Activated naive CD4-positive, alpha-beta T cell treated with anti-CD3 and anti-CD28 coated beads, Interleukin-2, amount 50 U/mL, for 24 hours (primary cell): ENCODE results near the gene TP73.
"Not testable (repeated sequence)": the region's sequence is repeated elsewhere in the genome, so short reads cannot be mapped to it uniquely, and the experiment has no call there.

Experiments
- H3K27ac Mint-ChIP-seq: one replicate; pipeline ENCODE4 v1.8.0; 2021; ENCODE audit warnings: mild to moderate bottlenecking, mixed read lengths
- H3K27me3 Mint-ChIP-seq: one replicate; pipeline ENCODE4 v1.8.0; 2021; ENCODE audit warnings: mixed read lengths
- H3K36me3 Mint-ChIP-seq: one replicate; pipeline ENCODE4 v1.8.0; 2021; ENCODE audit warnings: mixed read lengths
- H3K4me1 Mint-ChIP-seq: one replicate; pipeline ENCODE4 v1.8.0; 2021; ENCODE audit warnings: mixed read lengths
- H3K4me3 Mint-ChIP-seq: one replicate; pipeline ENCODE4 v1.8.0; 2021; ENCODE audit warnings: mild to moderate bottlenecking, mixed read lengths
- H3K9me3 Mint-ChIP-seq: one replicate; pipeline ENCODE4 v1.8.0; 2021; ENCODE audit warnings: mixed read lengths

TP73 gene

GRCh38 chr1:3718764-3719163 lies 66.4 kb downstream of the TP73 start:
- Mint-ChIP-seq H3K4me3 (no peak overlapping the region), H3K9me3 (no peaks in the 10 kb centered on the region), H3K4me1 (peaks cover 8% of the 10 kb centered on the region), H3K27ac (no peak overlapping the region), H3K27me3 (no peaks in the 10 kb centered on the region), H3K36me3 (no peaks in the 10 kb centered on the region)

GRCh38 chr1:3721955-3722465 lies 69.7 kb downstream of the TP73 start:
- Mint-ChIP-seq H3K27ac (no peak overlapping the region), H3K4me1 (peaks cover 8% of the 10 kb centered on the region), H3K27me3 (no peaks in the 10 kb centered on the region), H3K9me3 (no peaks in the 10 kb centered on the region), H3K4me3 (no peak overlapping the region), H3K36me3 (no peaks in the 10 kb centered on the region)

GRCh38 chr1:3722846-3723245 lies 70.5 kb downstream of the TP73 start:
- no peaks in the 10 kb centered on the region for H3K9me3 Mint-ChIP-seq
- H3K36me3 Mint-ChIP-seq = no peaks in the 10 kb centered on the region
- H3K4me3 Mint-ChIP-seq = no peak overlapping the region
- H3K27ac Mint-ChIP-seq = no peak overlapping the region
- H3K27me3 Mint-ChIP-seq = no peaks in the 10 kb centered on the region
- H3K4me1 Mint-ChIP-seq = peaks cover 8% of the 10 kb centered on the region

GRCh38 chr1:3724416-3725030 lies 72.2 kb downstream of the TP73 start:
- H3K9me3 Mint-ChIP-seq, H3K27me3 Mint-ChIP-seq, H3K36me3 Mint-ChIP-seq, H3K4me1 Mint-ChIP-seq, H3K27ac Mint-ChIP-seq, H3K4me3 Mint-ChIP-seq: not testable (repeated sequence)

- Mint-ChIP-seq H3K4me1 (peaks cover 4% of the 10 kb centered on the region), H3K9me3 (no peaks in the 10 kb centered on the region), H3K36me3 (no peaks in the 10 kb centered on the region), H3K27ac (no peak overlapping the region), H3K4me3 (no peak overlapping the region), H3K27me3 (peaks cover 1% of the 10 kb centered on the region)
Observed at GRCh38 chr1:3725366-3725765, 73.0 kb downstream of the TP73 start.

- Mint-ChIP-seq H3K27ac (no peak overlapping the region), H3K36me3 (no peaks in the 10 kb centered on the region), H3K27me3 (peaks cover 1% of the 10 kb centered on the region), H3K4me1 (no peaks in the 10 kb centered on the region), H3K9me3 (no peaks in the 10 kb centered on the region), H3K4me3 (no peak overlapping the region)
Observed at GRCh38 chr1:3727042-3727824, 74.9 kb downstream of the TP73 start.

- Mint-ChIP-seq H3K27ac (no peak overlapping the region), H3K27me3 (peaks cover 1% of the 10 kb centered on the region), H3K4me3 (no peak overlapping the region), H3K36me3 (no peaks in the 10 kb centered on the region), H3K9me3 (no peaks in the 10 kb centered on the region), H3K4me1 (no peaks in the 10 kb centered on the region)
Observed at GRCh38 chr1:3727825-3728776, 75.8 kb downstream of the TP73 start.

GRCh38 chr1:3729594-3730542 lies 77.6 kb downstream of the TP73 start:
- Mint-ChIP-seq H3K4me3 (no peak overlapping the region), H3K4me1 (no peaks in the 10 kb centered on the region), H3K9me3 (no peaks in the 10 kb centered on the region), H3K36me3 (no peaks in the 10 kb centered on the region), H3K27ac (no peak overlapping the region), H3K27me3 (peaks cover 1% of the 10 kb centered on the region)

- H3K27me3 Mint-ChIP-seq = peaks cover 1% of the 10 kb centered on the region
- H3K9me3 Mint-ChIP-seq = no peaks in the 10 kb centered on the region
- no peaks in the 10 kb centered on the region for H3K36me3 Mint-ChIP-seq
- H3K27ac Mint-ChIP-seq = no peak overlapping the region
- no peaks in the 10 kb centered on the region for H3K4me1 Mint-ChIP-seq
- H3K4me3 Mint-ChIP-seq = no peak overlapping the region
Observed at GRCh38 chr1:3730543-3731247, 78.4 kb downstream of the TP73 start.

- no peaks in the 10 kb centered on the region for H3K4me1 Mint-ChIP-seq
- no peaks in the 10 kb centered on the region for H3K36me3 Mint-ChIP-seq
- no peak overlapping the region for H3K4me3 Mint-ChIP-seq
- peaks cover 1% of the 10 kb centered on the region for H3K27me3 Mint-ChIP-seq
- H3K27ac Mint-ChIP-seq = no peak overlapping the region
- H3K9me3 Mint-ChIP-seq = no peaks in the 10 kb centered on the region
Observed at GRCh38 chr1:3731583-3732433, 79.5 kb downstream of the TP73 start.

GRCh38 chr1:3732434-3733093 lies 80.2 kb downstream of the TP73 start:
- H3K27me3 Mint-ChIP-seq = peaks cover 1% of the 10 kb centered on the region

GRCh38 chr1:3733094-3733882 lies 81.0 kb downstream of the TP73 start:
- H3K4me3 Mint-ChIP-seq = no peak overlapping the region
- no peak overlapping the region for H3K27ac Mint-ChIP-seq
- H3K36me3 Mint-ChIP-seq = no peaks in the 10 kb centered on the region
- H3K9me3 Mint-ChIP-seq = no peaks in the 10 kb centered on the region
- peaks cover 1% of the 10 kb centered on the region for H3K27me3 Mint-ChIP-seq
- no peaks in the 10 kb centered on the region for H3K4me1 Mint-ChIP-seq

More at GRCh38 chr1:3732434-3733093, 80.2 kb downstream of the TP73 start:
- no peak overlapping the region for H3K27ac Mint-ChIP-seq
- no peak overlapping the region for H3K4me3 Mint-ChIP-seq
- no peaks in the 10 kb centered on the region for H3K9me3 Mint-ChIP-seq
- H3K4me1 Mint-ChIP-seq = no peaks in the 10 kb centered on the region
- H3K36me3 Mint-ChIP-seq = no peaks in the 10 kb centered on the region
